Sigmoid colon (tissue), 7 donors: ENCODE results near the gene MSH5. TPM values are rescaled to one million over a fixed set of nuclear protein-coding genes. Genes with fewer than 3 reads are reported as not detected.

Source experiments
- DNase-seq: peaks from one replicate; pipeline ENCODE4 v3.0.0-alpha.2; 2019
- H3K27ac ChIP-seq, 4 donors: fragments of 200-600 bp; sonication (generic); one replicate each; pipeline ENCODE4 v1.5.1; 2016 to 2019; ENCODE audit warnings: mild to moderate bottlenecking in 1 of 4
- H3K27me3 ChIP-seq, 3 donors: fragments of 200-600 bp; sonication (generic); one replicate each; pipeline ENCODE4 v1.5.1; 2019; ENCODE audit warnings: mild to moderate bottlenecking in 1 of 3
- H3K36me3 ChIP-seq, 4 donors: fragments of 200-600 bp; sonication (generic); one replicate each; pipeline ENCODE4 v1.5.1; 2016 to 2019
- H3K4me1 ChIP-seq, 4 donors: fragments of 200-600 bp; sonication (generic); one replicate each; pipeline ENCODE4 v1.5.1; 2017 to 2019
- H3K4me3 ChIP-seq, 4 donors: fragments of 200-600 bp; sonication (generic); one replicate each; pipeline ENCODE4 v1.5.1; 2017 to 2019; ENCODE audit warnings: mild to moderate bottlenecking in 2 of 4, moderate library complexity in 1 of 4
- H3K9me3 ChIP-seq, 4 donors: fragments of 200-600 bp in 3 of 4; sonication (generic) in 3 of 4; one replicate each; pipeline versions ENCODE4 v1.5.1 to v1.6.1; 2013 to 2019
- CTCF ChIP-seq, 4 experiments: fragments of 450-650 bp in 3 of 4; fragments of 200-600 bp in 1 of 4; IDR thresholded peaks; one replicate each; pipeline ENCODE4 v1.5.1; 2016 to 2019; ENCODE audit warnings: antibody characterized with exemption in 4 of 4, mild to moderate bottlenecking in 3 of 4, moderate library complexity in 2 of 4
- EP300 ChIP-seq, 4 donors: sonication (generic); formaldehyde crosslinking; IDR thresholded peaks; one replicate each; pipeline ENCODE4 v1.6.1; 2017; ENCODE audit warnings: antibody characterized with exemption in 4 of 4
- POLR2A ChIP-seq, 2 donors: fragments of 450-650 bp; IDR thresholded peaks; one replicate each; pipeline ENCODE4 v1.6.1; 2016; ENCODE audit warnings: antibody characterized with exemption in 2 of 2, mild to moderate bottlenecking in 2 of 2, moderate library complexity in 2 of 2
- POLR2AphosphoS5 ChIP-seq, 4 donors: sonication (generic); formaldehyde crosslinking; IDR thresholded peaks; one replicate each; pipeline ENCODE4 v1.6.1; 2017; ENCODE audit warnings: antibody characterized with exemption in 4 of 4
- WGBS, 2 donors: extraction: QIAGEN DNeasy Blood & Tissue Kit; methylation state at CpG; one replicate each; pipeline ENCODE4 v1.1.7; 2013; 5-methylcytosine and 5-hydroxymethylcytosine counted together
- intact Hi-C: fragments of 100-400 bp; cut with DNase I; formaldehyde crosslinking; loops from one replicate; pipeline ENCODE4 v1.15.1; 2023
- polyA plus RNA-seq, 3 donors: library from polyadenylated mRNA; stranded (reverse); fragments of 200-250 nt; gene quantifications; one replicate each; pipeline ENCODE4 v1.2.3, GENCODE V29; 2013
- total RNA-seq, 4 donors: library from RNA; depleted of rRNA; stranded (reverse); fragments of >200 nt; gene quantifications; one replicate each; pipeline ENCODE4 v1.1.0, GENCODE V29; 2016
- donor health status: healthy with polysubstance abuse.
- donor health status: Bipolar disorder and iron deficiency.
- donor health status: healthy.

Gene MSH5
- total and polyA plus RNA-seq, 7 donors = 1.6 to 23.5 (median 5.7) TPM; not detected in 1

GRCh38 chr6:31768363-31769257 lies 28.8 kb downstream of the MSH5 start:
- DNase-seq = no peak
- peaks cover 0 to 14% (median 3%) of the 10 kb centered on the region in 3 donors for H3K27me3 ChIP-seq
- no peak for TF ChIP-seq EP300 (IDR thresholded peaks at IDR 0.05)
- TF ChIP-seq POLR2AphosphoS5 (IDR thresholded peaks at IDR 0.05) = no peak
- TF ChIP-seq CTCF (IDR thresholded peaks at IDR 0.05) = no peak
- TF ChIP-seq POLR2A (IDR thresholded peaks at IDR 0.05) = no peak
- no peaks in the 10 kb centered on the region for H3K9me3 ChIP-seq
- no peak overlapping the region for H3K4me3 ChIP-seq
- intact Hi-C loops = loop anchor here (1.0 kb wide), 1 partner anchor 88 kb away; no protein-coding TSS in a partner anchor
- H3K4me1 ChIP-seq = peaks cover 0 to 10% (median 7%) of the 10 kb centered on the region in 4 donors
- WGBS, 2 donors = 91% methylated on average over 18 of the region's 18 CpGs
- no peaks in the 10 kb centered on the region for H3K36me3 ChIP-seq
- H3K27ac ChIP-seq = no peak overlapping the region

- Histone ChIP-seq H3K4me3 (no peak overlapping the region), H3K36me3 (no peaks in the 10 kb centered on the region), H3K27me3 (peaks cover 0 to 14% (median 3%) of the 10 kb centered on the region in 3 donors), H3K4me1 (peaks cover 0 to 10% (median 7%) of the 10 kb centered on the region in 4 donors), H3K9me3 (no peaks in the 10 kb centered on the region), H3K27ac (no peak overlapping the region)
- 27 to 56% methylated on average over 12 of the region's 12 CpGs for WGBS, 2 donors
- intact Hi-C loops = loop anchor here (1.0 kb wide), 1 partner anchor 90 kb away; no protein-coding TSS in a partner anchor
- DNase-seq = peak; percentile 80
- TF ChIP-seq CTCF (IDR thresholded peaks at IDR 0.05) (peak; percentile 32 to 83 (median 70)), POLR2A (IDR thresholded peaks at IDR 0.05) (no peak)
These were observed 30.0 kb downstream of the MSH5 start for GRCh38 chr6:31769684-31770371.

GRCh38 chr6:31770860-31771259 lies 31.1 kb downstream of the MSH5 start:
- TF ChIP-seq POLR2A (IDR thresholded peaks at IDR 0.05) (no peak), POLR2AphosphoS5 (IDR thresholded peaks at IDR 0.05) (no peak), CTCF (IDR thresholded peaks at IDR 0.05) (no peak), EP300 (IDR thresholded peaks at IDR 0.05) (no peak)
- Histone ChIP-seq H3K4me3 (no peak overlapping the region), H3K4me1 (peaks cover 0 to 9% (median 7%) of the 10 kb centered on the region in 4 donors), H3K27me3 (peaks cover 0 to 9% (median under 1%) of the 10 kb centered on the region in 3 donors), H3K27ac (no peak overlapping the region), H3K36me3 (no peaks in the 10 kb centered on the region), H3K9me3 (no peaks in the 10 kb centered on the region)
- intact Hi-C loops = no loop called here
- DNase-seq = no peak
- WGBS, 2 donors = 30 to 69% methylated on average over 2 of the region's 2 CpGs

- 67 to 74% methylated on average over 4 of the region's 4 CpGs for WGBS, 2 donors
- Histone ChIP-seq H3K36me3 (no peaks in the 10 kb centered on the region), H3K4me1 (peaks cover 0 to 6% (median 4%) of the 10 kb centered on the region in 4 donors), H3K9me3 (no peaks in the 10 kb centered on the region), H3K27ac (no peak overlapping the region), H3K4me3 (no peak overlapping the region), H3K27me3 (no peaks in the 10 kb centered on the region)
- no peak for DNase-seq
- intact Hi-C loops = no loop called here
- TF ChIP-seq CTCF (IDR thresholded peaks at IDR 0.05) (no peak), EP300 (IDR thresholded peaks at IDR 0.05) (no peak), POLR2A (IDR thresholded peaks at IDR 0.05) (no peak), POLR2AphosphoS5 (IDR thresholded peaks at IDR 0.05) (no peak)
These were observed 32.2 kb downstream of the MSH5 start for GRCh38 chr6:31771992-31772358.
